Endothelial cell of umbilical vein (primary cell): Measurements from ENCODE around the gene STON2. TPM values are rescaled to one million over a fixed set of nuclear protein-coding genes. Genes with fewer than 3 reads are reported as not detected.

Experiments
- BruUV-seq: library from RNA; stranded (reverse); fragments of 400-500 nt; replicated peaks from 2 replicates; lab custom pipeline; 2021; lab: Mats Ljungman, UMichigan
- CTCF ChIA-PET: fragments of 300-600, 350-600 bp; sonication (Branson Sonifier 250); formaldehyde crosslinking; loops from one replicate; lab custom pipeline; 2021; ENCODE audit warnings: antibody characterized with exemption, inconsistent platforms; lab: Charles Lee
- POLR2A ChIA-PET: fragments of 300-600, 350-600 bp; sonication (Branson Sonifier 250); formaldehyde crosslinking; loops from one replicate; lab custom pipeline; 2021; ENCODE audit warnings: antibody characterized with exemption, inconsistent platforms; lab: Charles Lee
- DNase-seq: peaks from one replicate; pipeline ENCODE4 v3.0.0-alpha.2; 2011; ENCODE audit warnings: low read depth, low spot score
- FAIRE-seq: peaks from 2 replicates; lab custom pipeline; 2011; peaks lifted over from hg19 to GRCh38; lab: Jason Lieb, UNC
- H2AFZ ChIP-seq: 2 replicates; pipeline ENCODE4 v1.6.0; 2012; ENCODE audit warnings: low read depth, low read length, control low read depth, inconsistent platforms
- H3K27ac ChIP-seq: 2 replicates; pipeline ENCODE4 v1.5.1; 2011; ENCODE audit warnings: low read depth, mild to moderate bottlenecking, control low read depth, low read length, moderate library complexity; ENCODE audit not compliant: insufficient read depth
- H3K27me3 ChIP-seq, 2 experiments: 2 replicates each; pipeline versions ENCODE4 v1.6.0 to v1.6.1; 2011; ENCODE audit warnings: low read length in 2 of 2, mixed read lengths in 1 of 2; ENCODE audit not compliant: control insufficient read depth in 2 of 2, insufficient read depth in 2 of 2
- H3K36me3 ChIP-seq, 2 experiments: 2 replicates in 1 of 2; 3 replicates in 1 of 2; pipeline ENCODE4 v1.5.1; 2011; ENCODE audit warnings: low read length in 2 of 2, mild to moderate bottlenecking in 1 of 2, moderate library complexity in 1 of 2; ENCODE audit not compliant: control insufficient read depth in 2 of 2, insufficient read depth in 2 of 2; ENCODE audit errors: extremely low read depth in 1 of 2
- H3K4me1 ChIP-seq: 3 replicates; pipeline ENCODE4 v1.5.1; 2011; ENCODE audit warnings: mild to moderate bottlenecking, low read length; ENCODE audit not compliant: control insufficient read depth, insufficient read depth; ENCODE audit errors: extremely low read depth
- H3K4me2 ChIP-seq: 2 replicates; pipeline ENCODE4 v1.6.1; 2011; ENCODE audit warnings: low read length, control low read depth, mixed read lengths; ENCODE audit not compliant: insufficient read depth
- H3K4me3 ChIP-seq, 3 experiments: fragments of 200-600 bp in 1 of 3; sonication (generic), shearing (Covaris generic) in 1 of 3; replicated peaks in 1 of 3; 2 replicates each; pipeline ENCODE4 v1.5.1; 2011 to 2016; ENCODE audit warnings: control low read depth in 3 of 3, low read length in 3 of 3, mild to moderate bottlenecking in 2 of 3, inconsistent platforms in 1 of 3, low read depth in 1 of 3, moderate library complexity in 1 of 3; ENCODE audit not compliant: insufficient read depth in 1 of 3
- H3K79me2 ChIP-seq: 2 replicates; pipeline ENCODE4 v1.6.0; 2012; ENCODE audit warnings: low read length, inconsistent platforms; ENCODE audit not compliant: control insufficient read depth, insufficient read depth
- H3K9ac ChIP-seq: replicated peaks from 2 replicates; pipeline ENCODE3; 2011; ENCODE audit warnings: low read length, control low read depth; ENCODE audit not compliant: insufficient read depth; ENCODE audit errors: extremely low read depth
- H3K9me1 ChIP-seq: replicated peaks from 3 replicates; pipeline ENCODE4 v1.6.0; 2011; ENCODE audit warnings: mild to moderate bottlenecking, low read length; ENCODE audit not compliant: control insufficient read depth, insufficient read depth; ENCODE audit errors: extremely low read depth
- H3K9me3 ChIP-seq: replicated peaks from 2 replicates; pipeline ENCODE4 v1.5.1; 2012; ENCODE audit warnings: low read length, inconsistent platforms; ENCODE audit not compliant: control insufficient read depth, insufficient read depth
- H4K20me1 ChIP-seq: replicated peaks from 2 replicates; pipeline ENCODE3; 2011; ENCODE audit warnings: mild to moderate bottlenecking, low read length; ENCODE audit not compliant: control insufficient read depth, insufficient read depth; ENCODE audit errors: extremely low read depth
- EZH2 ChIP-seq: IDR thresholded peaks from 2 replicates; pipeline ENCODE4 v1.6.1; 2012; ENCODE audit warnings: borderline replicate concordance, low read depth, mild to moderate bottlenecking, moderate library complexity, low read length, inconsistent platforms; ENCODE audit not compliant: severe bottlenecking
- FOS ChIP-seq: IDR thresholded peaks from 2 replicates; pipeline ENCODE4 v1.6.1; 2011; ENCODE audit warnings: mild to moderate bottlenecking, low read length, moderate library complexity, borderline replicate concordance; ENCODE audit not compliant: insufficient read depth
- GATA2 ChIP-seq: IDR thresholded peaks from 2 replicates; pipeline ENCODE4 v1.7.0; 2011; ENCODE audit warnings: low read depth, mild to moderate bottlenecking, moderate library complexity, mixed read lengths, low read length; ENCODE audit not compliant: insufficient read length, insufficient read depth
- JUN ChIP-seq: IDR thresholded peaks from 2 replicates; pipeline ENCODE4 v1.6.1; 2011; ENCODE audit warnings: borderline replicate concordance, low read depth; ENCODE audit not compliant: insufficient read length, insufficient read depth
- MYC ChIP-seq: IDR thresholded peaks from one replicate; pipeline ENCODE4 v1.6.1; 2011; ENCODE audit warnings: mild to moderate bottlenecking, low read depth, low read length
- POLR2A ChIP-seq: IDR thresholded peaks from 2 replicates; pipeline ENCODE4 v1.6.1; 2012; ENCODE audit warnings: low read depth, mild to moderate bottlenecking, control low read depth, low read length
- POLR2AphosphoS5 ChIP-seq: IDR thresholded peaks from 2 replicates; pipeline ENCODE4 v1.6.1; 2012; ENCODE audit warnings: low read depth, mild to moderate bottlenecking, control low read depth, low read length, moderate library complexity; ENCODE audit not compliant: insufficient read depth
- dilution Hi-C: fragments of 300-500 bp; cut with MboI; formaldehyde crosslinking; loops from one replicate; pipeline ENCODE4 v1.15.0; 2019; ENCODE audit warnings: low sequenced_read_pairs; ENCODE audit not compliant: extremely low pct_ligation_motif_present
- intact Hi-C: fragments of 100-400 bp; cut with micrococcal nuclease; formaldehyde crosslinking; loops from one replicate; pipeline ENCODE4 v1.10.0; 2022
- polyA plus RNA-seq, 4 experiments: library from polyadenylated mRNA; depleted of rRNA in 3 of 4; stranded (reverse) in 3 of 4; unstranded in 1 of 4; fragments of >200 nt; gene quantifications; 2 replicates each; pipeline versions ENCODE4 v1.2.1 to v1.2.3, GENCODE V29; 2011 to 2012; ENCODE audit warnings: missing spikeins in 1 of 4
- total RNA-seq: library from RNA; stranded (reverse); gene quantifications from 2 replicates; pipeline ENCODE4 v1.2.3, GENCODE V29; 2021
- TF ChIP-seq, protein P1 (sequence below), 2 donors: IDR thresholded peaks; 1 replicate in 1 of 2; 2 replicates in 1 of 2; pipeline ENCODE4 v1.5.1; 2011; ENCODE audit warnings: low read length in 2 of 2, mild to moderate bottlenecking in 2 of 2, moderate library complexity in 2 of 2, control low read depth in 1 of 2, inconsistent platforms in 1 of 2, low read depth in 1 of 2; ENCODE audit not compliant: insufficient read depth in 1 of 2; ENCODE audit errors: extremely low read depth in 1 of 2
- TF ChIP-seq, protein P2 (sequence below): IDR thresholded peaks from 2 replicates; pipeline ENCODE4 v1.6.1; 2011; ENCODE audit not compliant: insufficient read depth, insufficient read length

STON2 gene
- total and polyA plus RNA-seq, 2 donors (not counting 3 experiments of a cell fraction or from before 2014, with no cell fraction given), result not detected

DNA sequence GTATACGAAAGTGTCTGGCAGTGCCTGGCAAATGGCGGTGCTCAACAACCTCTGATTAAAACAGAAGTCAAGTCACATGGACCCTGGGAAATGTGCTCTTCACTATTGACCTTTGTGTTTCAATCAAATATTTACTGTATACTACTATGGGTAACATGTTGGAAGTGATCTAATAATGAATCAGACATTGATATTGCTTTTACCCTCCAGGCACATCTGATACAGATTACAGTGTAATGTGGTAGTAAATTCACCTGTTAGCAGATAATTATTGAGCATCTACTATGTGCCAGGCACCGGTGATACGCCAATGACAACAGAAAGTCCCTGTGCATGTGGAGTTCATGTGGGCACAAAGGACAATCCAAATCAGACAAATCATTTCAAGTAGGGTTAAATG is 63.1 kb downstream of the STON2 start:
- no peak for FAIRE-seq
- intact Hi-C loops (no loop called here), dilution Hi-C loops (no loop called here)

DNA sequence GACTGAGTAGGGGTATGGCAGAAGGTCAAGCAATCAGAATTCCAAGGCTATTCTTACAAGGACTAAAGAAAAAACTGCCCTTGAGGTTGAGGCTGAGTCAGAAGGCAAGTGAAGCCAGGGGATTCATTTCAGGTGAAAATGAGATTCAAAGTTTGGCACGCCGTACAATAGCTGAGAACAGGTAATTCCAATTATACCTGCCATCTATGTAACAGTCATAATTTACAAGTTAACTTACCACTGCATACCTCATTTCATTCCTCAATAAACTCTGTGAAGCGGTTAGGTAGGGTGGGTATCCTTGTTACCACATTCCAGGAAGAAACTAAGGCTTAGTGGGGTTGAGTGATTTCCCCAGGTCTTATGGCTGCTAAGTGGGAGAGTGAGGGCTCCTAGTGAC is 64.1 kb downstream of the STON2 start:
- H4K20me1 ChIP-seq, result no peaks in the 10 kb centered on the region
- H3K9ac ChIP-seq, result no peak overlapping the region
- FAIRE-seq (no peak), DNase-seq (no peak)
- dilution Hi-C loops (no loop called here), intact Hi-C loops (no loop called here)
- H3K4me2 ChIP-seq, result no peak overlapping the region
- H3K27me3 ChIP-seq, result no peaks in the 10 kb centered on the region
- TF ChIP-seq MYC, result no peak
- no peak for TF ChIP-seq EZH2
- TF ChIP-seq POLR2AphosphoS5, result no peak
- no peak for TF ChIP-seq POLR2A
- TF ChIP-seq GATA2, result no peak
- no peak for TF ChIP-seq FOS
- TF ChIP-seq, protein P1, sequence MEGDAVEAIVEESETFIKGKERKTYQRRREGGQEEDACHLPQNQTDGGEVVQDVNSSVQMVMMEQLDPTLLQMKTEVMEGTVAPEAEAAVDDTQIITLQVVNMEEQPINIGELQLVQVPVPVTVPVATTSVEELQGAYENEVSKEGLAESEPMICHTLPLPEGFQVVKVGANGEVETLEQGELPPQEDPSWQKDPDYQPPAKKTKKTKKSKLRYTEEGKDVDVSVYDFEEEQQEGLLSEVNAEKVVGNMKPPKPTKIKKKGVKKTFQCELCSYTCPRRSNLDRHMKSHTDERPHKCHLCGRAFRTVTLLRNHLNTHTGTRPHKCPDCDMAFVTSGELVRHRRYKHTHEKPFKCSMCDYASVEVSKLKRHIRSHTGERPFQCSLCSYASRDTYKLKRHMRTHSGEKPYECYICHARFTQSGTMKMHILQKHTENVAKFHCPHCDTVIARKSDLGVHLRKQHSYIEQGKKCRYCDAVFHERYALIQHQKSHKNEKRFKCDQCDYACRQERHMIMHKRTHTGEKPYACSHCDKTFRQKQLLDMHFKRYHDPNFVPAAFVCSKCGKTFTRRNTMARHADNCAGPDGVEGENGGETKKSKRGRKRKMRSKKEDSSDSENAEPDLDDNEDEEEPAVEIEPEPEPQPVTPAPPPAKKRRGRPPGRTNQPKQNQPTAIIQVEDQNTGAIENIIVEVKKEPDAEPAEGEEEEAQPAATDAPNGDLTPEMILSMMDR (IDR thresholded peaks at IDR 0.05; ENCODE audit: extremely low read depth in 1 of 2, insufficient read depth in 1 of 2, low read depth in 1 of 2, low read length in 2 of 2), result no peak
- TF ChIP-seq, protein P2, sequence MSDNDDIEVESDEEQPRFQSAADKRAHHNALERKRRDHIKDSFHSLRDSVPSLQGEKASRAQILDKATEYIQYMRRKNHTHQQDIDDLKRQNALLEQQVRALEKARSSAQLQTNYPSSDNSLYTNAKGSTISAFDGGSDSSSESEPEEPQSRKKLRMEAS, result no peak
- no peak for TF ChIP-seq JUN
- H3K36me3 ChIP-seq, result no peaks in the 10 kb centered on the region
- ChIA-PET CTCF (no interaction called here), POLR2A (no interaction called here)
- no peak overlapping the region for H3K4me3 ChIP-seq
- BruUV-seq, result no TSS peak
- H3K79me2 ChIP-seq, result no peaks in the 10 kb centered on the region
- no peaks in the 10 kb centered on the region for H3K9me3 ChIP-seq
- no peak overlapping the region for H2AFZ ChIP-seq
- H3K4me1 ChIP-seq, result no peaks in the 10 kb centered on the region
- H3K9me1 ChIP-seq, result no peaks in the 10 kb centered on the region
- no peak overlapping the region for H3K27ac ChIP-seq

More for the DNA sequence above, 63.1 kb downstream of the STON2 start:
- no peak overlapping the region for H3K27ac ChIP-seq
- H3K9ac ChIP-seq, result no peak overlapping the region
- CTCF ChIA-PET, result no interaction called here
- no peaks in the 10 kb centered on the region for H3K9me1 ChIP-seq
- H4K20me1 ChIP-seq, result no peaks in the 10 kb centered on the region
- BruUV-seq, result no TSS peak
- H3K79me2 ChIP-seq, result no peaks in the 10 kb centered on the region
- H3K36me3 ChIP-seq, result no peaks in the 10 kb centered on the region
- no peak for TF ChIP-seq POLR2A
- TF ChIP-seq GATA2, result no peak
- TF ChIP-seq POLR2AphosphoS5, result no peak
- H2AFZ ChIP-seq, result no peak overlapping the region
- POLR2A ChIA-PET, result no interaction called here
- H3K4me3 ChIP-seq, result no peak overlapping the region
- no peaks in the 10 kb centered on the region for H3K9me3 ChIP-seq
- no peaks in the 10 kb centered on the region for H3K27me3 ChIP-seq
- no peaks in the 10 kb centered on the region for H3K4me1 ChIP-seq
- no peak overlapping the region for H3K4me2 ChIP-seq
- DNase-seq, result no peak
